ENCODE measurements around the gene UBE2D2. TPM values are rescaled to one million over a fixed set of nuclear protein-coding genes. Genes with fewer than 3 reads are reported as not detected.

UBE2D2 gene
- total and polyA plus RNA-seq, 10 of the 15 experiments (the other 5 are each of a cell fraction or from before 2014, with no cell fraction given): 58.6 to 245 (median 128) TPM

DNA sequence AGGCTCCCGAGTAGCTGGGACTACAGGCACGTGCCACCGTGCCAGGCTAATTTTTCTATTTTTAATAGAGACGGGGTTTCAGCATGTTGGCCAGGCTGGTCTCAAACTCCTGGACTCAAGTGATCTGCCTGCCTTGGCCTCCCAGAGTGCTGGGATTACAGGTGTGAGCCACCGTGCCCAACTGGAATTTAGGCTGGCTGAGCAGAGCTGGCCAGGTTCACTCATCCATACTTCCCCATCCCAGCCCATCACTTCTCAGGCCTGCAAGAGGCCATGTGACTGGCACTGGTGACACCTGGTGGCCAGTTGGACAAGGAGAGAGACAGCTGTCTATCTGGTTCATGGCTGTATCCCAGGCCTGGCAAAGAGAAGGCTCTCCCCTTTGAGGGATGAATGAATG lies 47.7 kb upstream of the UBE2D2 start (continued):
- TF ChIP-seq ETV6 (conservative IDR thresholded peaks at IDR 0.05 in 1 of 2, IDR thresholded peaks at IDR 0.05 in 1 of 2; ENCODE audit: borderline replicate concordance in 1 of 2, low read depth in 1 of 2) (0 out of 4 replicates have a peak, but pooled peaks of 1 of the 2 experiments have one; percentile 27), TCF12 (IDR thresholded peaks at IDR 0.05; ENCODE audit: low read depth, low read length) (0 out of 2 replicates have a peak, but pooled peaks have one; percentile 57), IRF4 (IDR thresholded peaks at IDR 0.05; ENCODE audit: low read depth, low read length) (0 out of 2 replicates have a peak, but pooled peaks have one; percentile 27), POU2F2 (IDR thresholded peaks at IDR 0.05; ENCODE audit: borderline replicate concordance, low read depth, low read length) (0 out of 3 replicates have a peak, but pooled peaks have one; percentile 19), SMC3 (IDR thresholded peaks at IDR 0.05; ENCODE audit: borderline replicate concordance, low read length) (peak; percentile 99), RAD21 (IDR thresholded peaks at IDR 0.05; ENCODE audit: insufficient read depth, low read depth, low read length) (peak; percentile 95), PAX5 (IDR thresholded peaks at IDR 0.05; ENCODE audit: borderline replicate concordance, low read depth, low read length) (peak; percentile 69; the same call in 1 of the 2 replicates)
- TF ChIP-seq, protein P1, sequence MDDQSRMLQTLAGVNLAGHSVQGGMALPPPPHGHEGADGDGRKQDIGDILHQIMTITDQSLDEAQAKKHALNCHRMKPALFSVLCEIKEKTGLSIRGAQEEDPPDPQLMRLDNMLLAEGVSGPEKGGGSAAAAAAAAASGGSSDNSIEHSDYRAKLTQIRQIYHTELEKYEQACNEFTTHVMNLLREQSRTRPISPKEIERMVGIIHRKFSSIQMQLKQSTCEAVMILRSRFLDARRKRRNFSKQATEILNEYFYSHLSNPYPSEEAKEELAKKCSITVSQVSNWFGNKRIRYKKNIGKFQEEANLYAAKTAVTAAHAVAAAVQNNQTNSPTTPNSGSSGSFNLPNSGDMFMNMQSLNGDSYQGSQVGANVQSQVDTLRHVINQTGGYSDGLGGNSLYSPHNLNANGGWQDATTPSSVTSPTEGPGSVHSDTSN (IDR thresholded peaks at IDR 0.05; ENCODE audit: insufficient replicate concordance, low read depth, low read length): peak; percentile 56
- TF ChIP-seq, protein P2, sequence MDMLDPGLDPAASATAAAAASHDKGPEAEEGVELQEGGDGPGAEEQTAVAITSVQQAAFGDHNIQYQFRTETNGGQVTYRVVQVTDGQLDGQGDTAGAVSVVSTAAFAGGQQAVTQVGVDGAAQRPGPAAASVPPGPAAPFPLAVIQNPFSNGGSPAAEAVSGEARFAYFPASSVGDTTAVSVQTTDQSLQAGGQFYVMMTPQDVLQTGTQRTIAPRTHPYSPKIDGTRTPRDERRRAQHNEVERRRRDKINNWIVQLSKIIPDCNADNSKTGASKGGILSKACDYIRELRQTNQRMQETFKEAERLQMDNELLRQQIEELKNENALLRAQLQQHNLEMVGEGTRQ (IDR thresholded peaks at IDR 0.05; ENCODE audit: borderline replicate concordance, low read depth, low read length): peak; percentile 46
- TF ChIP-seq, protein P3, sequence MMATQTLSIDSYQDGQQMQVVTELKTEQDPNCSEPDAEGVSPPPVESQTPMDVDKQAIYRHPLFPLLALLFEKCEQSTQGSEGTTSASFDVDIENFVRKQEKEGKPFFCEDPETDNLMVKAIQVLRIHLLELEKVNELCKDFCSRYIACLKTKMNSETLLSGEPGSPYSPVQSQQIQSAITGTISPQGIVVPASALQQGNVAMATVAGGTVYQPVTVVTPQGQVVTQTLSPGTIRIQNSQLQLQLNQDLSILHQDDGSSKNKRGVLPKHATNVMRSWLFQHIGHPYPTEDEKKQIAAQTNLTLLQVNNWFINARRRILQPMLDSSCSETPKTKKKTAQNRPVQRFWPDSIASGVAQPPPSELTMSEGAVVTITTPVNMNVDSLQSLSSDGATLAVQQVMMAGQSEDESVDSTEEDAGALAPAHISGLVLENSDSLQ (IDR thresholded peaks at IDR 0.05): peak; percentile 65
- TF ChIP-seq, protein P4, sequence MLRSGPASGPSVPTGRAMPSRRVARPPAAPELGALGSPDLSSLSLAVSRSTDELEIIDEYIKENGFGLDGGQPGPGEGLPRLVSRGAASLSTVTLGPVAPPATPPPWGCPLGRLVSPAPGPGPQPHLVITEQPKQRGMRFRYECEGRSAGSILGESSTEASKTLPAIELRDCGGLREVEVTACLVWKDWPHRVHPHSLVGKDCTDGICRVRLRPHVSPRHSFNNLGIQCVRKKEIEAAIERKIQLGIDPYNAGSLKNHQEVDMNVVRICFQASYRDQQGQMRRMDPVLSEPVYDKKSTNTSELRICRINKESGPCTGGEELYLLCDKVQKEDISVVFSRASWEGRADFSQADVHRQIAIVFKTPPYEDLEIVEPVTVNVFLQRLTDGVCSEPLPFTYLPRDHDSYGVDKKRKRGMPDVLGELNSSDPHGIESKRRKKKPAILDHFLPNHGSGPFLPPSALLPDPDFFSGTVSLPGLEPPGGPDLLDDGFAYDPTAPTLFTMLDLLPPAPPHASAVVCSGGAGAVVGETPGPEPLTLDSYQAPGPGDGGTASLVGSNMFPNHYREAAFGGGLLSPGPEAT (IDR thresholded peaks at IDR 0.05; ENCODE audit: low read depth): 0 out of 2 replicates have a peak, but pooled peaks have one; percentile 56
